Measurements from ENCODE around the gene TBC1D25. TPM values are rescaled to one million over a fixed set of nuclear protein-coding genes. Genes with fewer than 3 reads are reported as not detected.

TBC1D25 gene
- total and polyA plus RNA-seq, 2 experiments from 2014 or later = 1.9 to 4.5 TPM

GRCh38 chrX:48504261-48504660 is 35.3 kb upstream of the TBC1D25 start:
- no peaks in the 10 kb centered on the region for H3K9me3 Mint-ChIP-seq
- TF ChIP-seq ETS1 (IDR thresholded peaks at IDR 0.05) = no peak
- TF ChIP-seq STAT1 (IDR thresholded peaks at IDR 0.05; ENCODE audit: unreplicated experiment) = no peak
- TF ChIP-seq CREB1 (CRISPR knock-in tag; IDR thresholded peaks at IDR 0.05; ENCODE audit: low read depth) = no peak
- no peak for TF ChIP-seq JUNB (IDR thresholded peaks at IDR 0.05; ENCODE audit: unreplicated experiment)
- TF ChIP-seq ZNF114 (CRISPR knock-in tag; IDR thresholded peaks at IDR 0.05) = no peak
- TF ChIP-seq NANOG (IDR thresholded peaks at IDR 0.05; ENCODE audit: borderline replicate concordance) = no peak
- TF ChIP-seq ZNF331 (CRISPR knock-in tag; IDR thresholded peaks at IDR 0.05; ENCODE audit: low read depth) = no peak
- TF ChIP-seq REST (IDR thresholded peaks at IDR 0.05; ENCODE audit: unreplicated experiment) = no peak
- TF ChIP-seq POLR2AphosphoS5 (IDR thresholded peaks at IDR 0.05; ENCODE audit: low read depth) = no peak
- no peak for TF ChIP-seq EZH2phosphoT487 (IDR thresholded peaks at IDR 0.05; ENCODE audit: unreplicated experiment)
- TF ChIP-seq ZNF462 (CRISPR knock-in tag; IDR thresholded peaks at IDR 0.05) = no peak
- TF ChIP-seq EZH2 (IDR thresholded peaks at IDR 0.05; ENCODE audit: low read depth, unreplicated experiment) = no peak
- no peak for TF ChIP-seq CTCF (conservative IDR thresholded peaks at IDR 0.05; ENCODE audit: low read depth in 2 of 2)

More at GRCh38 chrX:48504261-48504660, 35.3 kb upstream of the TBC1D25 start:
- ATAC-seq = no peak
- Histone ChIP-seq H3K4me1 (ENCODE audit: insufficient read depth) (no peaks in the 10 kb centered on the region), H3K36me3 (ENCODE audit: insufficient read depth) (no peaks in the 10 kb centered on the region), H2AFZ (no peak overlapping the region), H3F3A (replicated peaks; ENCODE audit: low read depth) (no peaks in the 10 kb centered on the region), H3K4me2 (no peak overlapping the region), H3K79me2 (replicated peaks; ENCODE audit: insufficient read depth) (no peaks in the 10 kb centered on the region), H3K9me2 (ENCODE audit: insufficient read depth) (no peaks in the 10 kb centered on the region), H3K27ac (ENCODE audit: low read depth) (no peak overlapping the region), H3K4me3 (no peak overlapping the region), H3K27me3 (ENCODE audit: insufficient read depth) (no peaks in the 10 kb centered on the region), H4K20me1 (replicated peaks; ENCODE audit: insufficient read depth) (no peaks in the 10 kb centered on the region)
- Mint-ChIP-seq H3K4me3 (no peak overlapping the region), H3K4me1 (no peaks in the 10 kb centered on the region), H3K27me3 (ENCODE audit: insufficient read depth, low read depth, poor library complexity) (no peaks in the 10 kb centered on the region), H3K27ac (no peak overlapping the region), H3K36me3 (ENCODE audit: low read depth) (no peaks in the 10 kb centered on the region)
- no peak for DNase-seq (ENCODE audit: low spot score)

Measured in GM23338 (cell line).